ENCODE measurements around the gene CD164L2.

DNA sequence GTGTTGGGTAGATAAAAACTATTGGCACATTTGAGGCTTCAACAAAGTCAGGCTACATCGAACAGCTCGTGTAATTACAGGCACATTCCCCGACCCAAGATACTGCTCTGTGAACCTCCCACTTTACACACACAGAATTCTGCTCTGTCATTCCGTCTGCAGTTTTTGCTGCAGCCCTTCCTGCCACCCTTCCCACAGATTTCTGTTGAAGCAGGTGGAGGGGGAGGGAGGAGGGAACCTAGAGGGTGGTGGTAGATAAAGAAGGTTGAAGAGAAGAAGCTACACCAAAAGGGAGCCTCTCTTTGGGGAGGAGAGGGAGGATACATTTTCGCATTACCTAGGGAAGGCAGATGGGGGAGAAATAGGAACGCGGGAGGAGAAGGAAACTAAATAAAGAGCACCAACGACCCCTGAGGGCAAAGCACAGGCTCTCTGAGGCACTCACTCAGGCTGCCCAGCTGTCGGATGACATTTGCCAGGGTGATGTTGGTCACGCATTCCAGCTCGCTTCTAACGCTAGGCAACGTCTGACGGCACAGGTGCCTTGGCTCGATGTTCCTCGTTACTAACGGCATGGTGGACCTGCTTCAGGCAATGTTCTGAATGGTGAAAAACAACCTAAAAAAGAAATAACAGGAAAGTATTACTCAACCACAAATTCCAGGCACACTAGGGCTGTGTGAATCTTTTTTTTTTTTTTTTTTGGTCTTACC lies 45.3 kb upstream of the CD164L2 start:
- TF ChIP-seq POLR2A (IDR thresholded peaks at IDR 0.05) = no peak
- TF ChIP-seq, protein P1, sequence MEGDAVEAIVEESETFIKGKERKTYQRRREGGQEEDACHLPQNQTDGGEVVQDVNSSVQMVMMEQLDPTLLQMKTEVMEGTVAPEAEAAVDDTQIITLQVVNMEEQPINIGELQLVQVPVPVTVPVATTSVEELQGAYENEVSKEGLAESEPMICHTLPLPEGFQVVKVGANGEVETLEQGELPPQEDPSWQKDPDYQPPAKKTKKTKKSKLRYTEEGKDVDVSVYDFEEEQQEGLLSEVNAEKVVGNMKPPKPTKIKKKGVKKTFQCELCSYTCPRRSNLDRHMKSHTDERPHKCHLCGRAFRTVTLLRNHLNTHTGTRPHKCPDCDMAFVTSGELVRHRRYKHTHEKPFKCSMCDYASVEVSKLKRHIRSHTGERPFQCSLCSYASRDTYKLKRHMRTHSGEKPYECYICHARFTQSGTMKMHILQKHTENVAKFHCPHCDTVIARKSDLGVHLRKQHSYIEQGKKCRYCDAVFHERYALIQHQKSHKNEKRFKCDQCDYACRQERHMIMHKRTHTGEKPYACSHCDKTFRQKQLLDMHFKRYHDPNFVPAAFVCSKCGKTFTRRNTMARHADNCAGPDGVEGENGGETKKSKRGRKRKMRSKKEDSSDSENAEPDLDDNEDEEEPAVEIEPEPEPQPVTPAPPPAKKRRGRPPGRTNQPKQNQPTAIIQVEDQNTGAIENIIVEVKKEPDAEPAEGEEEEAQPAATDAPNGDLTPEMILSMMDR (IDR thresholded peaks at IDR 0.05) = no peak

Data from adrenal gland (tissue), 5 donors.